ENCODE results near the gene RPL13A. TPM values are rescaled to one million over a fixed set of nuclear protein-coding genes. Genes with fewer than 3 reads are reported as not detected.

RPL13A gene
- total RNA-seq, 1 donor from 2014 or later, result 3,501 TPM

DNA sequence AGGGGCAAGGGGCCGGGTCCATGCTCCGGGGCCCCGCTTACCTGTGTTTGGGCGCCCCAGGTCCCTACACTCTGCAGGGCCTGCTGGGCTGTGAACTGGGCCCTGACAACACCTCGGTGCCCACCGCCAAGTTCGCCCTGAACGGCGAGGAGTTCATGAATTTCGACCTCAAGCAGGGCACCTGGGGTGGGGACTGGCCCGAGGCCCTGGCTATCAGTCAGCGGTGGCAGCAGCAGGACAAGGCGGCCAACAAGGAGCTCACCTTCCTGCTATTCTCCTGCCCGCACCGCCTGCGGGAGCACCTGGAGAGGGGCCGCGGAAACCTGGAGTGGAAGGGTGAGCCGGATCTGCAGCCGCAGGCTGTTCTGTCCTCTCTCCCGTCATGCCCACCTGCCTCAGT, 26.7 kb downstream of the RPL13A start:
- no peaks in the 10 kb centered on the region for H3K27me3 ChIP-seq (ENCODE audit: control insufficient read depth, insufficient read depth, low read length)
- H3K4me3 ChIP-seq (ENCODE audit: low read depth, low read length), result no peak overlapping the region
- TF ChIP-seq, protein P1, sequence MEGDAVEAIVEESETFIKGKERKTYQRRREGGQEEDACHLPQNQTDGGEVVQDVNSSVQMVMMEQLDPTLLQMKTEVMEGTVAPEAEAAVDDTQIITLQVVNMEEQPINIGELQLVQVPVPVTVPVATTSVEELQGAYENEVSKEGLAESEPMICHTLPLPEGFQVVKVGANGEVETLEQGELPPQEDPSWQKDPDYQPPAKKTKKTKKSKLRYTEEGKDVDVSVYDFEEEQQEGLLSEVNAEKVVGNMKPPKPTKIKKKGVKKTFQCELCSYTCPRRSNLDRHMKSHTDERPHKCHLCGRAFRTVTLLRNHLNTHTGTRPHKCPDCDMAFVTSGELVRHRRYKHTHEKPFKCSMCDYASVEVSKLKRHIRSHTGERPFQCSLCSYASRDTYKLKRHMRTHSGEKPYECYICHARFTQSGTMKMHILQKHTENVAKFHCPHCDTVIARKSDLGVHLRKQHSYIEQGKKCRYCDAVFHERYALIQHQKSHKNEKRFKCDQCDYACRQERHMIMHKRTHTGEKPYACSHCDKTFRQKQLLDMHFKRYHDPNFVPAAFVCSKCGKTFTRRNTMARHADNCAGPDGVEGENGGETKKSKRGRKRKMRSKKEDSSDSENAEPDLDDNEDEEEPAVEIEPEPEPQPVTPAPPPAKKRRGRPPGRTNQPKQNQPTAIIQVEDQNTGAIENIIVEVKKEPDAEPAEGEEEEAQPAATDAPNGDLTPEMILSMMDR (IDR thresholded peaks at IDR 0.05; ENCODE audit: insufficient read depth, low read length, severe bottlenecking), result no peak
- FAIRE-seq (no peak), DNase-seq (ENCODE audit: low read depth) (no peak)
- no peaks in the 10 kb centered on the region for H3K36me3 ChIP-seq (ENCODE audit: control insufficient read depth, insufficient read depth, low read length)

DNA sequence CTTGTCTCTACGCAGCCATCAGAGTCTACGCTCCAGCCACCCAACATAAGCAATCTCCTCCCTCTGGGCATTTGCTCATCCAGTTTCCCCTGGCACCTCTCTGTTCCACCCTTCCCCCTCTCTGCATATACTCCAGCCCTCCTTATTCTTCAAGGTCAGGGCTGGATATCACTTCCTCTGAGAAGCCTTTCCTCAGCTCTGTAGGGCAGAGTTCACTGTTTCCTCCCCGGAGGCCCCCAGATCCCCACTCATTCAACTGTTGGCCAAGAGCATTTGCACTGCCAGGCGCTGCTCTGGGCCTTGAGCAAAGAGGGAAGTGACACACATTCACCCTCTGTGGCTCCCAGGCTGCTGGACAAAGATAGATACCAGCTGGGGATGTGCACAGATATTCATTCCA, 28.4 kb downstream of the RPL13A start:
- no peak for DNase-seq (ENCODE audit: low read depth)
- TF ChIP-seq, protein P1 (IDR thresholded peaks at IDR 0.05; ENCODE audit: insufficient read depth, low read length, severe bottlenecking), result no peak
- H3K27me3 ChIP-seq (ENCODE audit: control insufficient read depth, insufficient read depth, low read length), result no peaks in the 10 kb centered on the region
- H3K36me3 ChIP-seq (ENCODE audit: control insufficient read depth, insufficient read depth, low read length), result no peaks in the 10 kb centered on the region
- FAIRE-seq, result no peak
- H3K4me3 ChIP-seq (ENCODE audit: low read depth, low read length), result no peak overlapping the region

DNA sequence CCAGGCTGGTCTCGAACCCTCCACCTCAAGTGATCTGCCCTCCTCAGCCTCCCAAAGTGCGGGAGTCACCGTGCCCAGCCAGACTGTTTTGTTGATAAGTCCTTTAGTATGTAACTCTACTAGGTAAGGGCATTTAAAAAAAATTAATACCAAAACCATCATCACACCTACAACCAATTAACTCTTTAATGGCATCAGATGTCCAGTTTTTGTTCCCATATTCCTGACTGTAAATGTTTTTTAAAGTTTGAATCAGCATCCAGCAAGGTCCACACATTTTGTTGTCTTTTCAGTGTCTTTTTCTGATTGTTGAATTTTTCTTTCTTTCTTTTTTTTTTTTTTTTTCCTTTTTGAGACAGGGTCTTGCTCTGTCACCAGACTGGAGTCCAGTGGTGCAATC, 30.6 kb downstream of the RPL13A start:
- H3K27me3 ChIP-seq (ENCODE audit: control insufficient read depth, insufficient read depth, low read length), result no peaks in the 10 kb centered on the region
- no peaks in the 10 kb centered on the region for H3K36me3 ChIP-seq (ENCODE audit: control insufficient read depth, insufficient read depth, low read length)
- FAIRE-seq (no peak), DNase-seq (ENCODE audit: low read depth) (no peak)
- TF ChIP-seq, protein P1 (IDR thresholded peaks at IDR 0.05; ENCODE audit: insufficient read depth, low read length, severe bottlenecking), result no peak
- H3K4me3 ChIP-seq (ENCODE audit: low read depth, low read length), result no peak overlapping the region

DNA sequence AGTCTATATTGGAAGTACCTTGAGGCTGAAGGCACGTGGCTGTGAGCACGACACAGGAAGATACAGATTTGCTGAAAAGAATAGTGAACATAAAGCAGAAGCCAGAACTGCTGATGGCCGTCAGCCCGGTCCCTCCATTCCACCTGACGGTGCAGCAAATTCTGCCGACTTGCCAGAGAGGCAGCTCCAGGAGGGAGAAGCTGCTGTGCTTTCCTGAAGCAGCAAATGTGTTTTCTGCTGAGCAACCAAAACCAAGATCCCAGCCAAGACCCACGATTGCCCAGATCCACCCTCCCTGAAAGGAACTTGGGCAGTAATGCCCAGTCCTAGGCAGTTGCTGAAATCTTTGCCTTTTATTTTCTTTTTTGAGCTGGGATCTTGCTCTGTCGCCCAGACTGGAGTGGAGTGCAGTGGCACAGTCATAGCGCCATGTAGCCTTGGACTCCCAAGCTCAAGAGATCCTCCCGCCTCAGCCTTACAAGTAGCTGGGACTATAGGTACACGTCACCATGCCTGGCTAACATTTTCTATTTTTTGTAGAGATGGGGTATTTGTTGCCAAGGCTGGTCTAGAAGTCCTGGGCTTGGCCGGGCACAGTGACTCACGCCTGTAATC, 33.4 kb downstream of the RPL13A start:
- no peaks in the 10 kb centered on the region for H3K36me3 ChIP-seq (ENCODE audit: control insufficient read depth, insufficient read depth, low read length)
- H3K4me3 ChIP-seq (ENCODE audit: low read depth, low read length), result no peak overlapping the region
- TF ChIP-seq, protein P1 (IDR thresholded peaks at IDR 0.05; ENCODE audit: insufficient read depth, low read length, severe bottlenecking), result no peak
- FAIRE-seq (no peak), DNase-seq (ENCODE audit: low read depth) (no peak)
- H3K27me3 ChIP-seq (ENCODE audit: control insufficient read depth, insufficient read depth, low read length), result no peaks in the 10 kb centered on the region

DNA sequence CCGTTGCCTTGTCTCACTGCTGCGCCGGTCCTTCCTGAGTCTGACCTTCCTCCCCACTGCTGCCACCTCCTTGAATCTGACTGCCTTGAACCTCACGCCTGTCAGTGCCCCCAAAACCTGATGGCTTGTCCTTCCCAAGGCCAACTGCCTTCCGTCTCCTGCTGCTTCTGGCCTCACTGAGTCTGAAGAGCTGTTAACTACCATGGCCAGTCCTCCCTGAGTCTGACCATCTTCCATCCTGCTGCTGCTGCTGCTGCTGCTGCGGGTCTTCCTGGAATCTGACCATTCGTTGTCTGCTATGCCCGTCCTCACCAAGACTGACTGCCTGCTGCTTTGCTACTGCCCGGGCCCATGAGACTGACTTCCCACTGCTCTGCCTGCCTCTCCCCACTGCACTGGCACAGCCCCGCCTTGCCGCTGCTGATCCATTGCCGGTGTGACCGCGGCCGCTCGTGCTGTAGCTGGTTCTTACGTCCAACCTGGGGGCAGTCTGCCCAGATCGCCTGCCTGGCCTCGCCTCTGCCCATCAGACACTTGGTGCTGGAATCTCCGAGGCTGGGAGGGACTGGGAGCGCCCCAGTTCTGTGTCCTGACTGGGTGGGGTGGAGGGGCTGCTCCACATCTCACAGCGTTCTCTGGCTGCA, 37.5 kb downstream of the RPL13A start:
- H3K27me3 ChIP-seq (ENCODE audit: control insufficient read depth, insufficient read depth, low read length), result no peaks in the 10 kb centered on the region
- FAIRE-seq (no peak), DNase-seq (ENCODE audit: low read depth) (no peak)
- no peak overlapping the region for H3K4me3 ChIP-seq (ENCODE audit: low read depth, low read length)
- no peaks in the 10 kb centered on the region for H3K36me3 ChIP-seq (ENCODE audit: control insufficient read depth, insufficient read depth, low read length)
- TF ChIP-seq, protein P1 (IDR thresholded peaks at IDR 0.05; ENCODE audit: insufficient read depth, low read length, severe bottlenecking), result no peak

All from bronchial epithelial cell (primary cell).